ENCODE results near the gene TMSB4X.
A peak's percentile ranks its signal among the peaks of the same experiment; 100 is the strongest.

TMSB4X gene

GRCh38 chrX:13000301-13000811 is 25.4 kb downstream of the TMSB4X start:
- no peak for DNase-seq (ENCODE audit: low spot score)
- Histone ChIP-seq H3K4me3 (peak overlapping the region; percentile 10), H3K27ac (peak overlapping the region in 1 of 2 donors; percentile 44)
- TF ChIP-seq CTCF (IDR thresholded peaks at IDR 0.05), result no peak

DNA sequence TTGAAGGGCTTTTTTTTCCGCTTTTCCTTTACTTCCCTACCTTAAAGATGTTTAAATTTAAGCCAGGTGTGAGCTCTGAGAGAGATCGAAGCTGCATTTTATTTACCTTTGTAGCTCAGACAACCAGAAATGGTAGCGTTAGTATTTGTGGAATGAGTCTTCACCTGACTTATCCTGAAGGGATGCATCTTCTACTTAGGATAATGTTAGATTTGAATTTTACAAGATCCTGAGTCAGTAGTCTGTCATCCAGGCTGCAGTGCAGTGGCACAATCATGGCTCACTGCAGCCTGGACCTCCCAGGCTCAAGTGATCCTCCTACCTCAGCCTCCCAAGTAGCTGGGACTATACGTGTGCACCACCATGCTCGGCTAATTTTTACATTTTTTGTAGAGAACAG is 26.2 kb downstream of the TMSB4X start:
- Histone ChIP-seq H3K4me3 (no peak overlapping the region), H3K27ac (peak overlapping the region in 1 of 2 donors; percentile 4)
- no peak for DNase-seq (ENCODE audit: low spot score)
- TF ChIP-seq CTCF (IDR thresholded peaks at IDR 0.05), result no peak

GRCh38 chrX:13001961-13002671 is 27.2 kb downstream of the TMSB4X start:
- no peak for TF ChIP-seq CTCF (IDR thresholded peaks at IDR 0.05)
- Histone ChIP-seq H3K4me3 (no peak overlapping the region), H3K27ac (no peak overlapping the region)
- DNase-seq (ENCODE audit: low spot score), result no peak

DNA sequence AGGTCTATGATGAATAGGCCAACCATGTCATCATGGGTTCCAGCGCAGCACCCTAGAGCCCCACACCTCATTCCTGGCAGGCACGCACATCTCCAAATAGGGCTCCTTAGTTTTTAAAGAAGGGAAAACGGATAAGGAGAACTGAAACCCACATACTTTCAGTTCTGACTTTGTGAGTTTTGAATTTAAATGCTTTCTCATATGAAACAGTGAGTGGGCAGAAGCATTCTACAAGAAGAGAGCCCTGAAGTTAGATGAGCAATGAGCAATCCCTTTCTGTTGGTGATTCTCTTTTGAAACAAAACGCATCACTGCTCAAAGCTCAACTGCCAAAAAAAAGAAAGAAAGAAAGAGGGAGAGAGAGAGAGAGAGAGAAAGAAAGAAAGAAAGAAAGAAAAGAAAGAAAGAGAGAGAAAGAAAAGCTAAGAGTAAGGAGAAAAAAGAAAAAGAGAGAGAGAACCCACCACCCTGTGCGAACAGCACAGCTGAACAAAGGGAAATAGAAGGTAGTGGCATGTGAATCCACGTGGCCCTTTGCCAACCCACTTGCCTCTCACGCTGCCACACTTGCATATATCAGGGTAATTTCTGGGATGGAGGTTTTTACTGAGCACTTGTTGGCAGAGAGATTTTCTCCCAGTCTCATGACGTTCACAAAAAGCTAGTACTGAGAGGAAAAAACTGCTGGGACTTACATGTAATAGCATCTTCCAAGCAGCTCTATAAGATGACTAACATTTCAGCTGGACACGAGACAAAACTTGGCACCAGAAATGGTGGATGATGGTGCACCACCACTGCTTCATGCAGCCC is 31.0 kb downstream of the TMSB4X start:
- Histone ChIP-seq H3K27ac (peak overlapping the region; percentile 47 to 59), H3K4me3 (no peak overlapping the region)
- no peak for TF ChIP-seq CTCF (IDR thresholded peaks at IDR 0.05)
- no peak for DNase-seq (ENCODE audit: low spot score)

DNA sequence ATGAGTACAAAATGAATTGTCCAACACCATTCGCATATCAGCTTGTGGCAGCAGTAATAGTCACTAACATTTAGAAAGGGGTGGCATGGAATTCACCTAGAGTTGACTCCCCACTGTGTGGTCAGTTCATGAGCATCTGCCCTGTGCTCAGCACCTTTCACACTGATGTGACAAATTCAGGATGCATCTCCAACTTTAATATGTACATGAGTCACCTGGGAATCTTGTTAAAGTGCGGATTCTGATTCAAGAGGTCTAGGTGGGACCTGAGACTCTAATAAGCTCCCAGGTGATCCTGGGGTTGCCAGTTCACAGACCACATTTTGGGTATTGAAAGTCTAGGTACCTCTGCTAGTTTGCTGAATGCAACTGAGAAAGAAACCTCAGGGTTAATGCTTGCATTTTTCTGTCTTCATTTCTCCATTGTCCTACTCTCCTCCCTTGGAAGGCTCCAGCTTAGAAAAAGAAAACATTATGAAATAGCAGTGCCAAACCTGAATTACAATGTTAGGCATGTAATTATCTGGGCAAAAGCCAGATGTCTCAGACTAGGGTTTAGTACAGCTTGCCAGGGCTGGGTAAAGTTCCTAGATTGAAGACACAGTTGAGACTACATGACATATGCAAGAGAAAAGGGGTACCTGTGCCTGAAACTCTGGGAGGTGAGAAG is 32.7 kb downstream of the TMSB4X start:
- peak overlapping the region in 1 of 2 donors; percentile 59 for H3K27ac ChIP-seq
- no peak for DNase-seq (ENCODE audit: low spot score)
- TF ChIP-seq CTCF (IDR thresholded peaks at IDR 0.05), result no peak
- no peak overlapping the region for H3K4me3 ChIP-seq

DNA sequence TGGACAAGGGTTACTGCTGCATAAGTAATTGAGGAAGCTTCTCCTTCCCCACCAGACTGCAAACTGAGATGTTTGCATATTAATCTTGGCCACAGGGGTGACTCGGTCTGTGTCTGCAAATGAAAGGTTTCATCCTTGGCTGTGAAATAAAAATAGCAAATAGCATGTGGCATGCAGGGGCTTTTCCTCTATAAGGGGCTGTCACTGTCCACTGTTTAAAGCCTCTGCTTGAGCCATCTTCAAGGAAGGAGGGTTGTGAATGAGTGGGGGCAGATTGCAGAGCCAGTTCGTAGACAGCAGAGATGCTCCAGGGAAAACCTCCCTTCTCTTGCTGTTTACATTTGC is 33.3 kb downstream of the TMSB4X start:
- no peak overlapping the region for H3K4me3 ChIP-seq
- H3K27ac ChIP-seq, result peak overlapping the region in 1 of 2 donors; percentile 59
- TF ChIP-seq CTCF (IDR thresholded peaks at IDR 0.05), result no peak
- no peak for DNase-seq (ENCODE audit: low spot score)

All from coronary artery (tissue), 2 donors.